ENCODE measurements around the gene LRRC73.

DNA sequence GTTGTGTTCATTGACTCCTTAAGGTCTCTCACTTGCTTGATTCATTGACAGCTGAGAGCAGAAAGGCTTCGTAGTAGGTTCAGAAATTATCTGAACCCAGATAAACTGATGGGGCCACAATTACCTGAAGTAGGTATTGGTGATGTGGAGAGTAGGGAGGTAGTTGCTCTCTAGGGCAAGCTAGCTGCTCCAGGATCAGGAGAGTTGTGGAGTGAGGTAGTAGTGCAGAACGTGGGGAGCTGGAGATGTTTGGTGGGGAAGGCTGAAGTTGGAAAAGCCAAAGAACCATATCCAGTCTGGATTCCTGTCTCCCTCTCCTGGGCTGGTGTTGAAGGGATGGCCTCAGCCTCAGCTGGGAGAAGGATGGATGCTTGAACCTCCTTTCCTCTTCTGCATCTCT is 16.9 kb downstream of the LRRC73 start:
- TF ChIP-seq POLR2AphosphoS5 (IDR thresholded peaks at IDR 0.05; ENCODE audit: low read depth, low read length) (no peak), SIN3A (IDR thresholded peaks at IDR 0.05; ENCODE audit: borderline replicate concordance, insufficient read depth, low read length) (no peak)
- TF ChIP-seq, protein P1, sequence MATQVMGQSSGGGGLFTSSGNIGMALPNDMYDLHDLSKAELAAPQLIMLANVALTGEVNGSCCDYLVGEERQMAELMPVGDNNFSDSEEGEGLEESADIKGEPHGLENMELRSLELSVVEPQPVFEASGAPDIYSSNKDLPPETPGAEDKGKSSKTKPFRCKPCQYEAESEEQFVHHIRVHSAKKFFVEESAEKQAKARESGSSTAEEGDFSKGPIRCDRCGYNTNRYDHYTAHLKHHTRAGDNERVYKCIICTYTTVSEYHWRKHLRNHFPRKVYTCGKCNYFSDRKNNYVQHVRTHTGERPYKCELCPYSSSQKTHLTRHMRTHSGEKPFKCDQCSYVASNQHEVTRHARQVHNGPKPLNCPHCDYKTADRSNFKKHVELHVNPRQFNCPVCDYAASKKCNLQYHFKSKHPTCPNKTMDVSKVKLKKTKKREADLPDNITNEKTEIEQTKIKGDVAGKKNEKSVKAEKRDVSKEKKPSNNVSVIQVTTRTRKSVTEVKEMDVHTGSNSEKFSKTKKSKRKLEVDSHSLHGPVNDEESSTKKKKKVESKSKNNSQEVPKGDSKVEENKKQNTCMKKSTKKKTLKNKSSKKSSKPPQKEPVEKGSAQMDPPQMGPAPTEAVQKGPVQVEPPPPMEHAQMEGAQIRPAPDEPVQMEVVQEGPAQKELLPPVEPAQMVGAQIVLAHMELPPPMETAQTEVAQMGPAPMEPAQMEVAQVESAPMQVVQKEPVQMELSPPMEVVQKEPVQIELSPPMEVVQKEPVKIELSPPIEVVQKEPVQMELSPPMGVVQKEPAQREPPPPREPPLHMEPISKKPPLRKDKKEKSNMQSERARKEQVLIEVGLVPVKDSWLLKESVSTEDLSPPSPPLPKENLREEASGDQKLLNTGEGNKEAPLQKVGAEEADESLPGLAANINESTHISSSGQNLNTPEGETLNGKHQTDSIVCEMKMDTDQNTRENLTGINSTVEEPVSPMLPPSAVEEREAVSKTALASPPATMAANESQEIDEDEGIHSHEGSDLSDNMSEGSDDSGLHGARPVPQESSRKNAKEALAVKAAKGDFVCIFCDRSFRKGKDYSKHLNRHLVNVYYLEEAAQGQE (IDR thresholded peaks at IDR 0.05; ENCODE audit: insufficient read depth in 1 of 2, low read depth in 2 of 2, low read length in 2 of 2), result no peak
